ENCODE data around the gene SRPX2.

The SRPX2 gene

DNA sequence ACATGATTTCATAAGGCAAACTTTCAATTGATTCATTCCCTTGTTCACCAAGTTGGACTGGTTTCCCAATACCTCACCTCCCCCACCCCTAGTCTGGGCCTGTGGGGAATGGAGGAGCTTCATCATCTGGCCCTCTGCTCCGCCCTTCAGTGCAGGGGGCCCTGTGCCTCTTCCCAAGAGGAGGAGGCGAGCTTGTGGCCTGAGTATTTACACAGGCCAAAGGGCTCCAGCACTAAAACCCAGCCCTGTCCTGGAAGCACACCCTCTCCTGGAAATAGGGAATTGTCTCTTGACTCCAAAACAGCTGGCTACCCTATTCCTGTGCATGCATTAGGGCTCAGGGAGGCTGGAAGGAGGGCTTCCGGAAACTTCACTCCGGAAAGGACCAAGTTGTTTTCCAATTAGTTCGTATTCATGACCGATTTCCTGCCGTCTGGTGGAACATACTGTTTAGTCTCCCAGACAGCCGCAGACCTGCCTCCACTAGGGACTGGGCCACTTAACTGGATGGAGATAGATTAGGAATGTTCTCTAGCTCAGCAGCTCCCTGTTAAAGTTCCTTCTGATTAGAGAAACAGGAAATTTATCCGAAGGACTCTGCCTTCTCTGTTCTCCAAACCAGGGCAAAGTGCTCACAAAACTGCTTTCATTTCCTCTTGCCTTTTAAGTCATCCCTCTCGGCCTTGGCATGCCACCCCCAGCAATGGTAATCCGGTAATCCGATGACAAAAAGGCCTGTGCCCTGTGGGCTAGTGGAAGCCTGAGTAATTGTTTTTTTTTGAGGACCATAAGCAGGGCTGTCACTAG lies 5.8 kb downstream of the SRPX2 start:
- no peak for DNase-seq

DNA sequence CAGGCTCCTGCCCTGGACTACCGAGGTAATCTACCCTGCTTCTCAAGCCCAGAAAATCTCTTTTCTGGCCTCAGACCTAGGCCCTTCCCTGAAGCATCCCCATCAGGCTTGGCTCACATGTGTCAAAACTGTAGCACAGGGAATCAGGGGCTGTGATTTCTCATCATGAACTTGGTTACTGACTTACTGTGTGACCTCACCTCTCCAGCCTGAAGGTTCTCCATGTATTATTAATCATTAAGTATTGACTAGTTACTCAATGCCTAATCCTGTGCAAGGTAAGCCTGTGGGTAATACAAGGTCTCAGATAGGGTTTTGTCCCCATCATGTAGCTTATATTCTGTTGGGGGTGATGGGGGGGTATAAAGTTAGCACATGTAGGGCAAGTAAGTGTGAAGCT lies 6.8 kb downstream of the SRPX2 start:
- DNase-seq = no peak

- DNase-seq = no peak
Measured at GRCh38 chrX:100652266-100652665, 8.3 kb downstream of the SRPX2 start.

DNA sequence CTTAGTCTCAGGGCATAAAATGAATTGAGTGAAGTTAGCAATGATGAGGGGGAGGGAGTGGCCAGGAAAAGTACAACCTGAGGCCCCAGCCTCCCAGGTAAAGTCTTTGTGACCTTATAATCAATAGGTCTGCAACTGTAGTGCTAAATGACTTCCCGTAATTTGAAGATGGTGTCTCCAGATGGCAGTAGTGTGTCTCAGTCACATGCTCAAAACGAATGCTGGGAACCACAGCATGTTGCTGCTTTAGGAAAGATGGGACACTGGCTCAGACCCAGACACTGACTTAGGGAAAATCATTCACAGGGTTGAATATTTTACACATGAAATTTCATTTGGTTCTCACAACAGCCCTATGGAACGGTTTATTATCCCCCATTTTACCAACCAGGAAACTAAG lies 10.3 kb downstream of the SRPX2 start:
- no peak for DNase-seq

DNA sequence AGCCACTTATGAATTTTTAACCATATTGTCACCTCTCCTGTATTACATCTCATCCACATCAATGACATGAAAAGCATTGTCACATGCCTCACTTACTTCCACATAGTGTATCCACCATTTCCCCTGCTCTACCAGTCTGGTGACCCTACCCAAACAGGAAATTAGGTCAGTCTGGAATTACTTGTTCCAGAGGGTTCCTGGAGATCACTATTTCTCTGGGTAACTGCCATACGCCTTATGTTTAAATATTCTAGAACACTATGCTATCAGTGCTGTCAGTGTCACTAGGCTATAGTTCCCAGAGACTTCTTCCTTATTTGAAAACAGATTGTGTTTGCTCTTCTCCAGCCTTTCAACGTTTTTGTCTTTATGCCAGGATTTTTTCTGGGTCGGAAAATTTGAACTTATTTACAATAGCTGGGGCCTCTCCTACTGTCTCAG lies 15.0 kb downstream of the SRPX2 start:
- DNase-seq = no peak

DNA sequence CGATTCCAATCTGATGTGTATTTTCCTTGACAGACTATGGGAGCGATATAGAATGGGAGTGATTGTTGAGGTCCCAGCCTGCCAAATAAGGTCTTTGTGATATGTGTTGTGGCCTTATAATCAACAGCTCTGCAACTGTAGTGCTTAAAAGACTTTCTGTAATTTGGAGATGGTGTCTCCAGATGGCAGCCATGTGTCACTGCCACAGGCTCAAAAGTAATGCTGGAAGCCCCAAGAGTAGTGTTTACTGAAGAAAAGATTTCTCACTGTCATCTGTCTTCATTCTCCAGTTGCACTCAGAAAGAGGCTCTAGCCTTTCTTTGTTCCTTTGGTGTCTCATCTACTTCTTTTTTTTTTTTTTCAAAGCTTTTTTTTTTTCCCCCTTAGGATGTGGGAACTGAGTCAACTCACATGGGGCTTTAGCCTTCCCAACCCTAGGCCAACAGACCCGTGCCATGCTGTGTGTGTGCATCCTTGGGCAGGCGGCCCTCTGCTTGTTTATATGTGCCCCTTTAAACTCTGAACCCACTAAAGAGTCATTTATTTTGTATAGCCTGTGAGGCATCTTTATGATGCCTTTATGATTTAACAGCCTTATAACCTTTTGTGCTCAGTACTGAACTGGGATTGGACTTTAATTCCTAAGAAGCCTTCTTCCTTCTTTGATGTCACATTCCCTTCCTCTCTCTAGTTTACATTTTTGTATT lies 15.6 kb downstream of the SRPX2 start:
- no peak for DNase-seq

DNA sequence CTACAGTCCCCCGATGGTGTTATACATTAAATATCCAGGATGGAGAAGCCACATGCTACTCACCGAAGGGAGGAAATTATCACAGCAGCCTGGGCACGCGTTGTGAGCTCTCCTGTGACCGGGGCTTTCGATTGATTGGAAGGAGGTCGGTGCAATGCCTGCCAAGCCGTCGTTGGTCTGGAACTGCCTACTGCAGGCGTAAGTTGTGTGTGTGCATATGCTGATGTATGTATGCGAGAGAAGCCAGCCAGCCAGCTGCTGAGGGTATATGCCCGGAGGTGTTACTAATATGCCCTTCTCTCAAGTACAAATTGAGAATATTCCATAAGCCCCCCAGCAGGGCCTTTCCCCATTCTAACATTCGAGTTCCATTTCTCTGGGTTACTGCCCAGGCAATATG lies 18.2 kb downstream of the SRPX2 start:
- DNase-seq = no peak

DNA sequence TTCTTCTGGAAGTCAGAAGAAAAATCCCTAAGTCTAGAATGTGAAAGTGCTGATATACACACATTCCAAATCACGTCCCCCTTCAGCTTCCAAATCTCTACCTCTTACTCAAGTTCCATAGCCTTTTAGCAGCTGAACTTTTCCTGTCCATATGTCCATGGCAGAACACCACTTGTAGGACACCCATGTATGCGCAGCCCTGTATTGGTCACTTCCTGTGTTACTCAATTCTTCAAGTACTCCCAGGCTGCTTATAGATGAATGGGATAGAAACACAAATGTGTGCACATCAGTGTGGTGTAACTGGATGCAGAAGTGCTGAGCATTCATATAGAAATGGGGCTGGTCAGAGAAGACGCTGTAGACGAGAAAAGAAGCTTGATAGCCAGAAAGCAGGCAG lies 18.8 kb downstream of the SRPX2 start:
- no peak for DNase-seq

- no peak for DNase-seq
Measured at GRCh38 chrX:100663642-100664041, 19.6 kb downstream of the SRPX2 start.

GRCh38 chrX:100672966-100673365 lies 29.0 kb downstream of the SRPX2 start:
- DNase-seq = no peak

- no peak for DNase-seq
Measured at GRCh38 chrX:100673397-100673953, 29.5 kb downstream of the SRPX2 start.

DNA sequence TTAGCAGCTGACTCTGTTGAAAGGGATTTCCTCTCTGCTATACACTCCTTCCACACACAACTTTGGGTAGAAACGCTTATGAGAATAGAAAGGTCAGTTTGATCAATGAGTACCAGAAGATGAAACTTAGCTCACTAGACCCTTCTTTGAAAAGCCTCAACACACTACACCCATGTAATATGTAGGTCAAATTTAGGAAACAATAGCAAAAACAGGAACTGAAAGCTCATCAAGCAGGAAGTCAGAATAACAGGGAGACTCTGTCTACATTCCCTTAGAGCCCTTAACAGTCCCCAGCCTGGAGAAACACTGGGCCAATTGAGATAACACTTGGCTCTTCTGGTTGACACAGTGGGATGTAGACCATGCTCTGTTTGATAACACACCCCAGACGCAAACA lies 30.7 kb downstream of the SRPX2 start:
- DNase-seq = no peak

DNA sequence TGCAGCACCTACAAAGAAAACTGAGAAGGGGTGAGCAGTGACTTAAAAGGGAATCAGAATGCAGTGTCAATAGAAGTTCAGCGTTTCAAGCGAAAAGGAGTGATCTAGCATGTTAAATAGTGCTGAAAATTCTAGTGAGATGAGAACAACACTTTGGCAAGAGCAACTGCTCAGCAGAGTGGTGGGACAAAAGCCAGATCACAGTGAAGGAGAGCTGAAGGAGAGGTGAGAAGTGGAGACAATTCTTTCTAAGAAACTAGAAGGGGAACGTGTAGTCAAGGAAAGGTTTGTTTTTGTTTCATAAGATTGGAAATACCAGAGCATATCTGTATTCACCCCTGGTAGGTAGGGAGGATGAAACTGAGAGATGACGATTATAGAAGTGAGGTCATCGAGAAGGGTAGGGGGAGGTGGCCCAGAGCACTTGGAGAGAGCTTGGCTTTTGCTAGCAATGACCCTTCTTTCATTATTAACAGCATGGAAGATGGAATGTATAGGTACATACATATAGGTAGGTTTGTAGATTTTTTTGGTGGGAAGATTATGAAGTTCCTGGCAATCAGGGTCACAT lies 33.7 kb downstream of the SRPX2 start:
- no peak for DNase-seq

- DNase-seq = no peak
Measured at GRCh38 chrX:100680756-100681155, 36.8 kb downstream of the SRPX2 start.

- no peak for DNase-seq
Measured at GRCh38 chrX:100681599-100681998, 37.6 kb downstream of the SRPX2 start.

- DNase-seq = no peak
Measured at GRCh38 chrX:100682939-100683338, 38.9 kb downstream of the SRPX2 start.

- DNase-seq = peak; percentile 12
Measured at GRCh38 chrX:100685284-100685996, 41.4 kb downstream of the SRPX2 start.

GRCh38 chrX:100685997-100686305 lies 42.0 kb downstream of the SRPX2 start:
- no peak for DNase-seq

- no peak for DNase-seq
Measured at GRCh38 chrX:100687128-100687527, 43.1 kb downstream of the SRPX2 start.

DNA sequence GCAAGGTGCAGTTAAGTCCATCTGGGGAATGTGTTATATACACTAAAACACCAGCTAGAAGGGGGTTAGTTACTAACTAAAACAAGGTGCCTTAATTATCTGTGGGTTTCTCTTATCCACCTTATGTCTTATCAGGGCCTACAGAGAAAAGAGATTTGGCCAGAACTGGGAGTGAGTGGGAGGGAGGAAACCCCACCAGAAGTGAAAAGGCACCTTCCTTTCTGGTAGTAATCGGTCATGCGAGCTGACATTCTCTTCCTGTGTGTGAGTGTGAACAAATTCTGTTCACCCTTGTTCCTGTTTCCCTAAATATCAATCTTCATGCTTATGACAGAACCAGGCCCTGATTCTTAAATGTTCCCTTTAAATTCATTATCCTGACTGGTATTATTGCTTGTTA lies 43.5 kb downstream of the SRPX2 start:
- no peak for DNase-seq

GRCh38 chrX:100695302-100695701 lies 51.3 kb downstream of the SRPX2 start:
- no peak for DNase-seq

DNA sequence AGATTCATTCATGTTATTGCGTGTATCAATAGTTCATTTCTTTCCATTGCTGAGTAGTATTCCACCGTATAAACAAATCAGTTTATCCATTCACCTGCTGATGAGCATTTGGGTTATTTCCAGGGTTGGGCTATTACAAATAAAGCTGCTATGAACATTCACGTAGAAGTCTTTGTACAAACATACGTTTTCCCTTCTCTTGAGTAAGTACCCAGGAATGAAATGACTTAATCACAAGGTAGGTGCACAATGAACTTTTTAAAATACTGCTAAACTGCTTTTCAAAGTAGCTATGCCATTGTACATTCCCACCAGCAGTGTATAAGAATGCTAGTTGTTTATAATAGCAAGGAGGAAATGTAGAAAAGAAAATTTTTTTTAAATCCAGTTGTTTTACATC lies 52.0 kb downstream of the SRPX2 start:
- DNase-seq = no peak
